Uterus (tissue), 2 donors: Measurements from ENCODE around the gene SPRR2B.

Experiments
- CTCF ChIP-seq, 4 experiments: fragments of 200-600 bp in 2 of 4; fragments of 450-650 bp in 2 of 4; sonication (generic) in 2 of 4; IDR thresholded peaks; one replicate each; pipeline ENCODE4 v1.5.1; 2016 to 2019; ENCODE audit warnings: antibody characterized with exemption in 4 of 4, mild to moderate bottlenecking in 2 of 4, moderate library complexity in 1 of 4
- POLR2A ChIP-seq, 2 donors: fragments of 450-650 bp; IDR thresholded peaks; one replicate each; pipeline ENCODE4 v1.6.1; 2016; ENCODE audit warnings: antibody characterized with exemption in 2 of 2, mild to moderate bottlenecking in 1 of 2, moderate library complexity in 1 of 2

DNA sequence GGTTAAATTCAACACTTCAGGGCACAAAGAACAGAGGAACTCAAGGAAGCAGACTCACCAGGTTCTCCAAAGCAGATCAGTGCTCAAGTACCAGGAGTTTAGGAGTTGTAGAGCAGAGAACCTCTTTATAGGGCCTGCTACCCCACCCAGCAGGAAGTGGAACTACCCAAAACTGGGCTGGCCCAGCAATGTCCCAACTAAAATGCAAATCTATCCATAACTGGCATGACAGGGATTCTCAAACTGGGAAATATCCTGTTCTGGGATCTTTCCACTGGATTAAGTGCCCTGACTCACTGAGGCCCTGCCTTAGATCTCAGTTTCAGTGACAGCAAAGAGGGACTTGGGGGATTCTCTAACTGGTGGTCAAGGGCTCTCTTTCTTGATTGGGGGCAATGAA is 23.0 kb upstream of the SPRR2B start, which contains the start of gene SPRR2E:
- TF ChIP-seq CTCF (IDR thresholded peaks at IDR 0.05) (no peak), POLR2A (IDR thresholded peaks at IDR 0.05) (no peak)
